K562 (cell line): ENCODE measurements around the gene DIPK1B. TPM values are rescaled to one million over a fixed set of nuclear protein-coding genes. Genes with fewer than 3 reads are reported as not detected.

Experiments used
- CBX8 ChIP-seq: fragments of 200-600 bp; sonication (generic); IDR thresholded peaks from 2 replicates; pipeline ENCODE4 v1.6.1; 2012; ENCODE audit warnings: borderline replicate concordance, mixed run types, low read depth, mild to moderate bottlenecking, moderate library complexity, mixed read lengths, low read length, control low read depth, inconsistent platforms; ENCODE audit not compliant: poor library complexity, severe bottlenecking; ENCODE audit errors: extremely low read depth
- CCNT2 ChIP-seq: IDR thresholded peaks from 2 replicates; pipeline ENCODE4 v1.6.1; 2011; ENCODE audit warnings: borderline replicate concordance, low read depth, mild to moderate bottlenecking, moderate library complexity, mixed read lengths, low read length; ENCODE audit not compliant: insufficient read length; ENCODE audit errors: extremely low read depth
- CGGBP1 ChIP-seq: fragments of 250-450 bp; sonication (Bioruptor Pico); IDR thresholded peaks from 2 replicates; pipeline ENCODE4 v1.9.0; 2021; ENCODE audit warnings: mild to moderate bottlenecking
- DPF2 ChIP-seq: fragments of 450-650 bp; IDR thresholded peaks from 2 replicates; pipeline ENCODE4 v1.6.1; 2016
- GATAD2B ChIP-seq: fragments of 450-650 bp; IDR thresholded peaks from 2 replicates; pipeline ENCODE4 v1.6.1; 2017; ENCODE audit warnings: mild to moderate bottlenecking, borderline replicate concordance
- GTF2F1 ChIP-seq: IDR thresholded peaks from 2 replicates; pipeline ENCODE4 v1.6.1; 2011; ENCODE audit warnings: low read depth, low read length, improper control_type of control experiment
- HBP1 ChIP-seq: fragments of 450-650 bp; formaldehyde crosslinking; IDR thresholded peaks from 2 replicates; pipeline ENCODE4 v1.4.0; 2022; ENCODE audit warnings: missing genetic modification characterization
- HNRNPL ChIP-seq: fragments of 200-400 bp; formaldehyde crosslinking; IDR thresholded peaks from 2 replicates; pipeline ENCODE4 v1.6.1; 2017; ENCODE audit warnings: low read depth, mild to moderate bottlenecking, low read length
- KLF6 ChIP-seq: fragments of 250-450 bp; sonication (Bioruptor Pico); IDR thresholded peaks from 2 replicates; pipeline ENCODE4 v1.4.0; 2020; ENCODE audit warnings: mild to moderate bottlenecking, moderate library complexity, borderline replicate concordance
- MED1 ChIP-seq: sonication (generic); formaldehyde crosslinking; IDR thresholded peaks from 2 replicates; pipeline ENCODE4 v1.8.1; 2023; ENCODE audit warnings: missing genetic modification reagents, borderline replicate concordance
- NR4A1 ChIP-seq, 2 experiments: fragments of 250-450 bp in 1 of 2; fragments of 450-650 bp in 1 of 2; sonication (Bioruptor Pico) in 1 of 2; IDR thresholded peaks; 2 replicates each; pipeline versions ENCODE4 v1.4.0 to v1.6.1; 2016 to 2020; ENCODE audit warnings: mild to moderate bottlenecking in 2 of 2, missing compliant biosample characterization in 1 of 2, missing genetic modification characterization in 1 of 2, moderate library complexity in 1 of 2
- POLR3G ChIP-seq: IDR thresholded peaks from 2 replicates; pipeline ENCODE4 v1.6.1; 2011; ENCODE audit not compliant: insufficient read length, insufficient replicate concordance; ENCODE audit errors: extremely low read depth
- RBM34 ChIP-seq: fragments of 200-400 bp; formaldehyde crosslinking; IDR thresholded peaks from 2 replicates; pipeline ENCODE4 v1.6.1; 2018; ENCODE audit warnings: low read length, borderline replicate concordance; ENCODE audit not compliant: insufficient read depth
- TFAM ChIP-seq: fragments of 250-450 bp; sonication (Bioruptor Pico); conservative IDR thresholded peaks from 2 replicates; pipeline ENCODE4 v1.5.0; 2021; ENCODE audit warnings: mild to moderate bottlenecking, moderate library complexity
- TOE1 ChIP-seq, 2 experiments: fragments of 450-650 bp in 1 of 2; sonication (generic) in 1 of 2; formaldehyde crosslinking in 1 of 2; IDR thresholded peaks; 2 replicates each; pipeline versions ENCODE4 v1.7.1 to v1.8.0; 2016 to 2022; ENCODE audit warnings: borderline replicate concordance in 2 of 2, mild to moderate bottlenecking in 2 of 2, antibody characterized with exemption in 1 of 2, inconsistent platforms in 1 of 2, low read depth in 1 of 2, missing genetic modification reagents in 1 of 2, moderate library complexity in 1 of 2
- ZBTB7A ChIP-seq: IDR thresholded peaks from 2 replicates; pipeline ENCODE4 v1.6.1; 2011; ENCODE audit warnings: low read depth, mild to moderate bottlenecking, low read length, moderate library complexity, borderline replicate concordance; ENCODE audit not compliant: control insufficient read depth
- ZFP1 ChIP-seq: fragments of 450-650 bp; formaldehyde crosslinking; IDR thresholded peaks from 2 replicates; pipeline ENCODE4 v1.4.0; 2020; ENCODE audit warnings: mild to moderate bottlenecking, mixed read lengths
- polyA plus RNA-seq, 8 experiments: library from polyadenylated mRNA; depleted of rRNA in 4 of 8; stranded (reverse) in 5 of 8; unstranded in 3 of 8; fragments of >200 nt; fragmentation: Nextera tagmentation in 2 of 8; fragmentation: Illumina TruSeq in 1 of 8; extraction: Ambion mirVana in 2 of 8; extraction: Trizol in 1 of 8; gene quantifications; 2 replicates each; pipeline versions ENCODE4 v1.2.1 to v1.2.3, GENCODE V29; 2011 to 2014; ENCODE audit warnings: inconsistent platforms in 1 of 8, missing spikeins in 1 of 8
- total RNA-seq, 7 experiments: library from RNA; depleted of rRNA in 6 of 7; stranded (reverse); fragments of >200 nt in 6 of 7; fragmentation: Illumina TruSeq in 2 of 7; extraction: Trizol in 2 of 7; gene quantifications; 2 replicates each; pipeline versions ENCODE4 v1.2.1 to v1.2.3, GENCODE V29; 2011 to 2021; ENCODE audit warnings: low replicate concordance in 1 of 7
- TF ChIP-seq, protein P1 (sequence below): fragments of 450-650 bp; IDR thresholded peaks from 2 replicates; pipeline ENCODE4 v1.6.1; 2016; ENCODE audit warnings: missing biosample characterization, missing genetic modification characterization
- TF ChIP-seq, protein P2 (sequence below): sonication (generic); formaldehyde crosslinking; IDR thresholded peaks from 2 replicates; pipeline ENCODE4 v1.8.0; 2022; ENCODE audit warnings: missing genetic modification reagents, mild to moderate bottlenecking, borderline replicate concordance

Gene DIPK1B
- total and polyA plus RNA-seq, 9 of the 15 experiments (the other 6 are each of a cell fraction or from before 2014, with no cell fraction given): 0.08 to 22.3 (median 5.9) TPM

DNA sequence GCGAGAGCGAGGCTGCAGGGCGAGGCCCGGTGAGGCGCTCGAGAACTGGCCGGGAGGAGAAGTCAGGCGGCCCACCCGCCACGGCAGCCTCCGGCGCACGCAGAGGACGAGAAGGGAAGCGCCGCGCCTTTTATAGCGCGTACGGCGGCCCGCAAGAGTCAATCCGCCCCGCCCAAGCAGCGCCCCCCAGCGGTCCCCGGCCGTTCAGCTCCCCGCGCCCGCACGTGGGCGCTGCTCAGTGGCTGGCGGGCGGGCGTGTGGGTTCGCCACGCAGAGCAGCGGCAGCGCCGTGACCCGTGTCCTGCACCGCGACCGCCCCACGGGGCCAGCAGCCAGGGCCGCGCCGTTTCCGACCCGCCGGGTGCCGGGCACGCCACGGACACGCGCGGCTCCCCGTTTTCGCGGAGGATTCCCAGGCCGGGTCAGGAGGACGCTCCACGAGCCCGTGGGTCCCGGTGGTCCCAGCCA is 15.7 kb downstream of the DIPK1B start (continued):
- TF ChIP-seq ZBTB7A (peak; percentile 58; the same call in 1 of the 2 replicates), POLR3G (no peak), HNRNPL (peak; percentile 87), GATAD2B (peak; percentile 100), RBM34 (0 out of 2 replicates have a peak, but pooled peaks have one; percentile 38), CGGBP1 (0 out of 2 replicates have a peak, but pooled peaks have one; percentile 65), CCNT2 (peak; percentile 89), MED1 (CRISPR knock-in tag) (peak; percentile 92; the same call in 1 of the 2 replicates), NR4A1 (CRISPR knock-in tag; IDR thresholded peaks at IDR 0.05) (no peak), NR4A1 (tag; IDR thresholded peaks at IDR 0.05) (peak; percentile 75), ZFP1 (no peak), GTF2F1 (peak; percentile 96), DPF2 (no peak), TOE1 (IDR thresholded peaks at IDR 0.05; ENCODE audit: borderline replicate concordance) (peak; percentile 20; the same call in 1 of the 2 replicates), TOE1 (CRISPR knock-in tag; IDR thresholded peaks at IDR 0.05; ENCODE audit: borderline replicate concordance, low read depth) (peak; percentile 95; the same call in 1 of the 2 replicates), TFAM (CRISPR knock-in tag) (no peak), KLF6 (peak; percentile 96), HBP1 (peak; percentile 54; the same call in 1 of the 2 replicates), CBX8 (no peak)
- TF ChIP-seq, protein P1, sequence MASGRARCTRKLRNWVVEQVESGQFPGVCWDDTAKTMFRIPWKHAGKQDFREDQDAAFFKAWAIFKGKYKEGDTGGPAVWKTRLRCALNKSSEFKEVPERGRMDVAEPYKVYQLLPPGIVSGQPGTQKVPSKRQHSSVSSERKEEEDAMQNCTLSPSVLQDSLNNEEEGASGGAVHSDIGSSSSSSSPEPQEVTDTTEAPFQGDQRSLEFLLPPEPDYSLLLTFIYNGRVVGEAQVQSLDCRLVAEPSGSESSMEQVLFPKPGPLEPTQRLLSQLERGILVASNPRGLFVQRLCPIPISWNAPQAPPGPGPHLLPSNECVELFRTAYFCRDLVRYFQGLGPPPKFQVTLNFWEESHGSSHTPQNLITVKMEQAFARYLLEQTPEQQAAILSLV (tag): no peak
- TF ChIP-seq, protein P2, sequence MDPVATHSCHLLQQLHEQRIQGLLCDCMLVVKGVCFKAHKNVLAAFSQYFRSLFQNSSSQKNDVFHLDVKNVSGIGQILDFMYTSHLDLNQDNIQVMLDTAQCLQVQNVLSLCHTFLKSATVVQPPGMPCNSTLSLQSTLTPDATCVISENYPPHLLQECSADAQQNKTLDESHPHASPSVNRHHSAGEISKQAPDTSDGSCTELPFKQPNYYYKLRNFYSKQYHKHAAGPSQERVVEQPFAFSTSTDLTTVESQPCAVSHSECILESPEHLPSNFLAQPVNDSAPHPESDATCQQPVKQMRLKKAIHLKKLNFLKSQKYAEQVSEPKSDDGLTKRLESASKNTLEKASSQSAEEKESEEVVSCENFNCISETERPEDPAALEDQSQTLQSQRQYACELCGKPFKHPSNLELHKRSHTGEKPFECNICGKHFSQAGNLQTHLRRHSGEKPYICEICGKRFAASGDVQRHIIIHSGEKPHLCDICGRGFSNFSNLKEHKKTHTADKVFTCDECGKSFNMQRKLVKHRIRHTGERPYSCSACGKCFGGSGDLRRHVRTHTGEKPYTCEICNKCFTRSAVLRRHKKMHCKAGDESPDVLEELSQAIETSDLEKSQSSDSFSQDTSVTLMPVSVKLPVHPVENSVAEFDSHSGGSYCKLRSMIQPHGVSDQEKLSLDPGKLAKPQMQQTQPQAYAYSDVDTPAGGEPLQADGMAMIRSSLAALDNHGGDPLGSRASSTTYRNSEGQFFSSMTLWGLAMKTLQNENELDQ (CRISPR knock-in tag): no peak
